Uterus (tissue), 4 donors: ENCODE measurements around the gene C16orf87. TPM values are rescaled to one million over a fixed set of nuclear protein-coding genes. Genes with fewer than 3 reads are reported as not detected.

ENCODE experiments used
- DNase-seq, 2 donors: peaks; one replicate each; pipeline ENCODE4 v3.0.0-alpha.2; 2019 to 2020
- H3K27ac ChIP-seq, 2 donors: fragments of 200-600 bp; sonication (generic); 1 replicate in 1 of 2; 2 replicates in 1 of 2; pipeline ENCODE4 v1.5.1; 2016 to 2018
- H3K27me3 ChIP-seq, 2 donors: fragments of 200-600 bp; sonication (generic); one replicate each; pipeline ENCODE4 v1.5.1; 2018 to 2019; ENCODE audit warnings: control low read depth in 1 of 2
- H3K36me3 ChIP-seq, 2 donors: fragments of 200-600 bp; sonication (generic); one replicate each; pipeline ENCODE4 v1.5.1; 2019; ENCODE audit warnings: control low read depth in 1 of 2
- H3K4me1 ChIP-seq, 2 donors: fragments of 200-600 bp; sonication (generic); one replicate each; pipeline ENCODE4 v1.5.1; 2018 to 2019; ENCODE audit warnings: control low read depth in 1 of 2
- H3K4me3 ChIP-seq, 2 donors: fragments of 200-600 bp; sonication (generic); 1 replicate in 1 of 2; 2 replicates in 1 of 2; pipeline ENCODE4 v1.5.1; 2018 to 2019; ENCODE audit warnings: mild to moderate bottlenecking in 1 of 2
- H3K9me3 ChIP-seq, 2 donors: fragments of 200-600 bp; sonication (generic); one replicate each; pipeline ENCODE4 v1.5.1; 2019; ENCODE audit warnings: control low read depth in 1 of 2
- CTCF ChIP-seq, 4 experiments: fragments of 200-600 bp in 2 of 4; fragments of 450-650 bp in 2 of 4; sonication (generic) in 2 of 4; IDR thresholded peaks; one replicate each; pipeline ENCODE4 v1.5.1; 2016 to 2019; ENCODE audit warnings: antibody characterized with exemption in 4 of 4, mild to moderate bottlenecking in 2 of 4, moderate library complexity in 1 of 4
- POLR2A ChIP-seq, 2 donors: fragments of 450-650 bp; IDR thresholded peaks; one replicate each; pipeline ENCODE4 v1.6.1; 2016; ENCODE audit warnings: antibody characterized with exemption in 2 of 2, mild to moderate bottlenecking in 1 of 2, moderate library complexity in 1 of 2
- intact Hi-C: fragments of 100-400 bp; cut with DNase I; formaldehyde crosslinking; loops from one replicate; pipeline ENCODE4 v1.15.1; 2023; ENCODE audit warnings: low total_unique reads
- total RNA-seq, 4 donors: library from RNA; depleted of rRNA in 3 of 4; stranded (reverse); fragments of >200 nt in 3 of 4; gene quantifications; one replicate each; pipeline versions ENCODE4 v1.1.0 to v1.2.4, GENCODE V29; 2014 to 2023
- donor health status: DM: yes; HTN: yes; CAD: no.

Gene C16orf87
- total RNA-seq, 4 donors from 2014 or later, result under 0.01 to 20.1 (median 5.5) TPM

- intact Hi-C loops, result no loop called here
- DNase-seq, result no peak
- peaks cover 0 to 3% of the 10 kb centered on the region in 2 donors for H3K27me3 ChIP-seq
Measured at GRCh38 chr16:46843898-46844642, 13.1 kb upstream of the C16orf87 start.

GRCh38 chr16:46842192-46842895 is 11.4 kb upstream of the C16orf87 start:
- Histone ChIP-seq H3K4me3 (no peak overlapping the region), H3K36me3 (no peaks in the 10 kb centered on the region), H3K27ac (no peak overlapping the region), H3K4me1 (no peaks in the 10 kb centered on the region), H3K27me3 (peaks cover 0 to 3% of the 10 kb centered on the region in 2 donors), H3K9me3 (no peaks in the 10 kb centered on the region)
- no peak for DNase-seq
- intact Hi-C loops, result no loop called here
- TF ChIP-seq POLR2A (IDR thresholded peaks at IDR 0.05) (no peak), CTCF (IDR thresholded peaks at IDR 0.05) (no peak)

More at GRCh38 chr16:46843898-46844642, 13.1 kb upstream of the C16orf87 start:
- no peak for TF ChIP-seq POLR2A (IDR thresholded peaks at IDR 0.05)
- no peak for TF ChIP-seq CTCF (IDR thresholded peaks at IDR 0.05)
- H3K36me3 ChIP-seq, result no peaks in the 10 kb centered on the region
- H3K4me1 ChIP-seq, result no peaks in the 10 kb centered on the region
- H3K27ac ChIP-seq, result no peak overlapping the region
- H3K9me3 ChIP-seq, result no peaks in the 10 kb centered on the region
- H3K4me3 ChIP-seq, result no peak overlapping the region

GRCh38 chr16:46839986-46840443 is 9.0 kb upstream of the C16orf87 start:
- no peaks in the 10 kb centered on the region for H3K27me3 ChIP-seq
- H3K4me3 ChIP-seq, result no peak overlapping the region
- DNase-seq, result no peak
- H3K27ac ChIP-seq, result no peak overlapping the region
- TF ChIP-seq CTCF (IDR thresholded peaks at IDR 0.05), result no peak
- no peak for TF ChIP-seq POLR2A (IDR thresholded peaks at IDR 0.05)
- H3K9me3 ChIP-seq, result no peaks in the 10 kb centered on the region
- H3K36me3 ChIP-seq, result no peaks in the 10 kb centered on the region
- intact Hi-C loops, result no loop called here
- H3K4me1 ChIP-seq, result no peaks in the 10 kb centered on the region

- no peak for TF ChIP-seq POLR2A (IDR thresholded peaks at IDR 0.05)
- TF ChIP-seq CTCF (IDR thresholded peaks at IDR 0.05), result no peak
- Histone ChIP-seq H3K4me3 (no peak overlapping the region), H3K4me1 (no peaks in the 10 kb centered on the region), H3K9me3 (no peaks in the 10 kb centered on the region), H3K27ac (no peak overlapping the region), H3K27me3 (no peaks in the 10 kb centered on the region), H3K36me3 (no peaks in the 10 kb centered on the region)
- no peak for DNase-seq
- intact Hi-C loops, result no loop called here
Measured at GRCh38 chr16:46836534-46837530, 5.9 kb upstream of the C16orf87 start.
